HFFc6 (cell line): ENCODE results near the gene SERPINE3. TPM values are rescaled to one million over a fixed set of nuclear protein-coding genes. Genes with fewer than 3 reads are reported as not detected.

ENCODE experiments used
- DNase-seq: peaks from one replicate; pipeline ENCODE4 v3.0.0-alpha.2; 2018
- H3K27ac Mint-ChIP-seq: 2 replicates; pipeline ENCODE4 v1.8.0; 2020; ENCODE audit warnings: mild to moderate bottlenecking, mixed read lengths
- H3K27me3 Mint-ChIP-seq: 2 replicates; pipeline ENCODE4 v1.8.0; 2021; ENCODE audit warnings: mild to moderate bottlenecking, moderate library complexity, mixed read lengths; ENCODE audit not compliant: insufficient read depth
- H3K36me3 Mint-ChIP-seq: 2 replicates; pipeline ENCODE4 v1.8.0; 2021; ENCODE audit warnings: low read depth, mixed read lengths
- H3K4me1 Mint-ChIP-seq: 2 replicates; pipeline ENCODE4 v1.8.0; 2020; ENCODE audit warnings: low read depth, mixed read lengths
- H3K4me3 Mint-ChIP-seq: 2 replicates; pipeline ENCODE4 v1.8.0; 2020; ENCODE audit warnings: mild to moderate bottlenecking, moderate library complexity, mixed read lengths
- H3K9me3 Mint-ChIP-seq: 2 replicates; pipeline ENCODE4 v1.8.0; 2020; ENCODE audit warnings: mild to moderate bottlenecking, mixed read lengths
- CTCF ChIP-seq: fragments of 200-600 bp; sonication (generic); IDR thresholded peaks from 2 replicates; pipeline ENCODE4 v1.5.0; 2021; ENCODE audit warnings: antibody characterized with exemption, mild to moderate bottlenecking
- long read RNA-seq: library from polyadenylated mRNA; unstranded; transcript quantifications from one replicate; pipeline ENCODE4 v2.0.0, GENCODE V29; 2019
- total RNA-seq, 6 experiments: library from RNA; stranded (reverse); fragmentation: NEBNext Ultra II Directional; extraction: Animal tissue kit (Norgen Biotek cat#: 25700); gene quantifications; 2 replicates in 1 of 6; 3 replicates in 5 of 6; pipeline ENCODE4 v1.2.3, GENCODE V29; 2021

SERPINE3 gene
- not detected for total RNA-seq
- long read RNA-seq: 0 reads

- TF ChIP-seq CTCF: no peak
- Mint-ChIP-seq H3K27ac (no peak within 1 kb of the TSS), H3K4me3 (no peak within 1 kb of the TSS), H3K27me3 (no peaks in the 10 kb centered on the region; the same call in 1 of the 2 replicates), H3K9me3 (no peaks in the 10 kb centered on the region), H3K4me1 (peaks cover 41% of the 10 kb centered on the region), H3K36me3 (no peaks in the 10 kb centered on the region)
- no peak for DNase-seq
These were observed at the start of gene SERPINE3 for GRCh38 chr13:51339354-51339753. Gene SERPINE3 (plus strand): TSS chr13:51339691. CDS start chr13:51341092, 1,401 bp downstream.

GRCh38 chr13:51291341-51291740 lies 48.1 kb upstream of the SERPINE3 start:
- Mint-ChIP-seq H3K36me3 (no peaks in the 10 kb centered on the region; the same call in 1 of the 2 replicates), H3K4me1 (peaks cover 17% of the 10 kb centered on the region), H3K9me3 (no peaks in the 10 kb centered on the region), H3K27ac (no peak overlapping the region), H3K4me3 (no peak overlapping the region), H3K27me3 (peaks cover 8% of the 10 kb centered on the region)
- DNase-seq: no peak
- TF ChIP-seq CTCF: no peak

- TF ChIP-seq CTCF: no peak
- Mint-ChIP-seq H3K4me1 (peaks cover 17% of the 10 kb centered on the region), H3K36me3 (no peaks in the 10 kb centered on the region; the same call in 1 of the 2 replicates), H3K9me3 (no peaks in the 10 kb centered on the region), H3K27me3 (peaks cover 10% of the 10 kb centered on the region), H3K4me3 (no peak overlapping the region), H3K27ac (no peak overlapping the region)
- no peak for DNase-seq
These were observed 47.4 kb upstream of the SERPINE3 start for GRCh38 chr13:51292000-51292565.

- Mint-ChIP-seq H3K36me3 (no peaks in the 10 kb centered on the region), H3K27ac (no peak overlapping the region), H3K4me1 (peaks cover 2% of the 10 kb centered on the region; the same call in 1 of the 2 replicates), H3K4me3 (no peak overlapping the region), H3K9me3 (no peaks in the 10 kb centered on the region), H3K27me3 (peaks cover 20% of the 10 kb centered on the region)
- no peak for DNase-seq
- TF ChIP-seq CTCF: no peak
These were observed 41.9 kb upstream of the SERPINE3 start for GRCh38 chr13:51297556-51297955.

GRCh38 chr13:51298812-51299211 lies 40.7 kb upstream of the SERPINE3 start:
- Mint-ChIP-seq H3K27ac (no peak overlapping the region), H3K9me3 (no peaks in the 10 kb centered on the region)

More at GRCh38 chr13:51298812-51299211, 40.7 kb upstream of the SERPINE3 start:
- Mint-ChIP-seq H3K4me3 (no peak overlapping the region), H3K4me1 (no peaks in the 10 kb centered on the region), H3K36me3 (no peaks in the 10 kb centered on the region), H3K27me3 (peaks cover 23% of the 10 kb centered on the region)
- no peak for DNase-seq
- no peak for TF ChIP-seq CTCF
